ENCODE measurements around the gene DNM3.

DNA sequence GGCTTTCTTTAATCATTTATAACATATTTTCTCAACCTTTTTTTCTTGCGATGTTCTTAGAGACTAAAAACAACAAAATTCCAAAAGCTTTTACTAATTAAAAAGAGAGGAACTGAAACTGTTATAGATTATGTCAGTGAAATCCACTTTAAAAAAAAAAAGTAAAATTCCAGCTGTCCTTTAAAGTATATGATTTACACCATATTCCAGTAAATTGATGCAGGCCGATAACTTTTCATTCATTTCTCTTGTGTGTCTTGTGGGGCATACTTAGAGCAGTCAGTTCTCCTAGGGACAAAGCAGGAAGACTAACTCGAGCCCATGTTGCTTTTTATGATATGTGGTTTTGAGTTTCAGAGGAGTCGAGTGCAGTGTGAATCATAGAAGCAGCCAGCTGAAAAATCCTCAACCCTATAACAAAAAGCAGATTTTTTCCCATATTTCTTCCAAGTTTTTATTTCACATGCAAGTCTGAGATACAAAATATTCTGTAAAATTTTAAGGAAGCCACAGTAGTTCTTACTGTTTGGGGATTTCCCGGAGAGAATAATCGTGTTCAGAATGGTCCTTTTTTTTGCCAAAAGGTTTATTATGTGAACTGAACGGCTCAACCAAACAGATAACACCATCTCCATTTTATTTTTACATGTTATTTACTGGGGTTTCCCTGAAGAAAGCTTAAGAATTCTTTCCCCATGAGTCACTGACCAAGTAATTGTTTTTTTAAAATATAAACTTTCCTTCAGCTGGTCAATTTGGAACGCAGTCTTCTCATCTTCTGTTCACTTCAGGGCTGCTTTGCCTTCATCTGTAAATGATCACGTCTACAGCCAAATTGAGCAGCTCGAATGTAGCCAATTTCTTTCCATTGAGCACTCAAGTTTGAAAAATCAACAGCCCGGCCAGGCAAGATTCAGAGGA is 502.2 kb downstream of the DNM3 start:
- TF ChIP-seq, protein P1, sequence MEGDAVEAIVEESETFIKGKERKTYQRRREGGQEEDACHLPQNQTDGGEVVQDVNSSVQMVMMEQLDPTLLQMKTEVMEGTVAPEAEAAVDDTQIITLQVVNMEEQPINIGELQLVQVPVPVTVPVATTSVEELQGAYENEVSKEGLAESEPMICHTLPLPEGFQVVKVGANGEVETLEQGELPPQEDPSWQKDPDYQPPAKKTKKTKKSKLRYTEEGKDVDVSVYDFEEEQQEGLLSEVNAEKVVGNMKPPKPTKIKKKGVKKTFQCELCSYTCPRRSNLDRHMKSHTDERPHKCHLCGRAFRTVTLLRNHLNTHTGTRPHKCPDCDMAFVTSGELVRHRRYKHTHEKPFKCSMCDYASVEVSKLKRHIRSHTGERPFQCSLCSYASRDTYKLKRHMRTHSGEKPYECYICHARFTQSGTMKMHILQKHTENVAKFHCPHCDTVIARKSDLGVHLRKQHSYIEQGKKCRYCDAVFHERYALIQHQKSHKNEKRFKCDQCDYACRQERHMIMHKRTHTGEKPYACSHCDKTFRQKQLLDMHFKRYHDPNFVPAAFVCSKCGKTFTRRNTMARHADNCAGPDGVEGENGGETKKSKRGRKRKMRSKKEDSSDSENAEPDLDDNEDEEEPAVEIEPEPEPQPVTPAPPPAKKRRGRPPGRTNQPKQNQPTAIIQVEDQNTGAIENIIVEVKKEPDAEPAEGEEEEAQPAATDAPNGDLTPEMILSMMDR (optimal IDR thresholded peaks at IDR 0.05 in 1 of 3, IDR thresholded peaks at IDR 0.05 in 1 of 3, conservative IDR thresholded peaks at IDR 0.05 in 1 of 3; ENCODE audit: extremely low read depth in 1 of 3, insufficient read depth in 2 of 3, low read length in 3 of 3): no peak
- no peak for TF ChIP-seq EZH2 (IDR thresholded peaks at IDR 0.05; ENCODE audit: low read length)
